T-helper 2 cell treated with Interferon-gamma antibody and Interleukin-4, amounts not matched to agents 5 μg/mL and 100 μg/mL, for 36 hours (primary cell): ENCODE results near the gene GTF2A1.

Experiments used
- DNase-seq: peaks from one replicate; pipeline ENCODE4 v3.0.0; 2021; ENCODE audit warnings: low spot score
- H3K27ac Mint-ChIP-seq: one replicate; pipeline ENCODE4 v1.8.0; 2021; ENCODE audit warnings: mild to moderate bottlenecking, mixed read lengths
- H3K27me3 Mint-ChIP-seq: one replicate; pipeline ENCODE4 v1.8.0; 2021; ENCODE audit warnings: low read depth, mixed read lengths
- H3K36me3 Mint-ChIP-seq: one replicate; pipeline ENCODE4 v1.8.0; 2021; ENCODE audit warnings: low read depth, mixed read lengths
- H3K4me1 Mint-ChIP-seq: one replicate; pipeline ENCODE4 v1.8.0; 2021; ENCODE audit warnings: low read depth, mixed read lengths
- H3K4me3 Mint-ChIP-seq: one replicate; pipeline ENCODE4 v1.8.0; 2022; ENCODE audit warnings: mild to moderate bottlenecking, moderate library complexity, mixed read lengths
- H3K9me3 Mint-ChIP-seq: one replicate; pipeline ENCODE4 v1.8.0; 2021; ENCODE audit warnings: mixed read lengths

Gene GTF2A1

DNA sequence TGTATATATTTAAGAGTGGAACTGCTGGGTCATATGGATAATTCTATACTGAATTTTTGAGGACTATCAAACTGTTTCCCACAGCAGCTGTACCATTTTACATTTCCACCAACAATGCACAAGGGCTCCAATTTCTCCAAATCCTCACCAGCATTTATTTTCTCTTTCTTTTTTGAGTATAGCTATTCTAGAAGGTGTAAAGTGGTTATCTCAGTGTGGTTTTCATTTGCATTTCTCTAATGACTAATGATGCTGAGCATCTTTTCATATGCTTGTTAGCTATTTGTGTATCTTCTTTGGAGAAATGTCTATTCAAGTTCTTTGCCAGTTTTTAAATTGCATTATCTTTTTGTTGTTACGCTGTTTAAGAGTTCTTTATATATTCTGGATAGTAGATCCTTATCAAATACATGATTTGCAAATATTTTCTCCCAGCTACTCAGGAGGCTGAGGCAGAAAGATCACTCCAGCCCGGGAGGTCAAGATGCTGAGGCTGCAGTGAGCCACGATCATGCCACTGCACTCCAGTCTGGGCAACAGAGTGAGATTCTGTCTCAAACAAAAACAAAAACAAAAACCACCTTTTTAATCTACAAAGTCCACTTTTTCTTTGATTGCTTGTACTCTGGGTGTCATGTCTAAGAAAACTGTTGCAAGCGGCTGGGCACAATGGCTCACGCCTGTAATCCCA lies 32.8 kb downstream of the GTF2A1 start:
- H3K36me3 Mint-ChIP-seq: peaks cover 52% of the 10 kb centered on the region
- no peaks in the 10 kb centered on the region for H3K27me3 Mint-ChIP-seq

DNA sequence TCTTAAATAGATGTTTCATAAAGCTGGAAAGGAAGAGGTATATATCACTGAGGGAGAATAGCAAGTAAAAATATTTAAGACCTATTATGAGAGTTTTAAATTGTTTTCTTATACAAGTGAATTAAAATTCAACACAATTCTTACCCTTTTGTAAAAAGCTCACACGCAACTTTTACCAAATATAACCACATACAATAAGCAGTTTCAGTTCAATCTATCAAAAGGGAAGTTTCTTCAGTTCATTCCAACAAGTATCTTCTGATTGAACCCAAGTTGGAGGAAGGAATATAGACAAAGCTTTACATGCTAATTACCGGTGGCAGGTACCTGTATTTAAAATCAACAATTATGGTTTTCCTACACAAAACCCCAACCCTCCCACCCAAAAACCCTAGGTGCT lies 41.1 kb downstream of the GTF2A1 start:
- no peaks in the 10 kb centered on the region for H3K9me3 Mint-ChIP-seq
- peaks cover 50% of the 10 kb centered on the region for H3K36me3 Mint-ChIP-seq
- no peak for DNase-seq
- no peak overlapping the region for H3K27ac Mint-ChIP-seq
- no peak overlapping the region for H3K4me3 Mint-ChIP-seq
- peaks cover 35% of the 10 kb centered on the region for H3K4me1 Mint-ChIP-seq
- no peaks in the 10 kb centered on the region for H3K27me3 Mint-ChIP-seq

More for the DNA sequence above, 32.8 kb downstream of the GTF2A1 start:
- H3K4me1 Mint-ChIP-seq: peaks cover 36% of the 10 kb centered on the region
- no peaks in the 10 kb centered on the region for H3K9me3 Mint-ChIP-seq
- H3K27ac Mint-ChIP-seq: peak overlapping the region; percentile 32
- peak overlapping the region; percentile 33 for H3K4me3 Mint-ChIP-seq
- DNase-seq: no peak

DNA sequence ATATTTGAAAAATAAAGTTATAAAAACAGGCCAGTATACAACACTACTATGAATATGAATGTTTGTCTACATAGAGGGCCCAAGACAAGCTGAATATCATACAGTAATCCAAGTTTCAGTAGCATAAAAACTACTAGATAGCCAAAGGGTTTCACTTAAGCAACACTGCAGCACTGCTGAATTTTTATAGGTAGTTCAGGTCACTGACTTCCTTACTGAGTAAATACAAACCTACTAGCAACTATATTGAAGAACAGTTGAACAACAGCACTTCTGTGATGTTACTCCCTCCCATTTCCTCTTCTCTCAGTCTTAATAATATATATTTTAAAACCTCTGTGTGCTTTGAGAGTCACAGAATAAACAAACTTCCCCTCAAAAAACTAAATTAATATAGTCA lies 42.7 kb downstream of the GTF2A1 start:
- no peaks in the 10 kb centered on the region for H3K9me3 Mint-ChIP-seq
- H3K36me3 Mint-ChIP-seq: peaks cover 40% of the 10 kb centered on the region
- no peaks in the 10 kb centered on the region for H3K27me3 Mint-ChIP-seq
- H3K27ac Mint-ChIP-seq: no peak overlapping the region
- DNase-seq: no peak
- H3K4me1 Mint-ChIP-seq: peaks cover 34% of the 10 kb centered on the region
- no peak overlapping the region for H3K4me3 Mint-ChIP-seq

DNA sequence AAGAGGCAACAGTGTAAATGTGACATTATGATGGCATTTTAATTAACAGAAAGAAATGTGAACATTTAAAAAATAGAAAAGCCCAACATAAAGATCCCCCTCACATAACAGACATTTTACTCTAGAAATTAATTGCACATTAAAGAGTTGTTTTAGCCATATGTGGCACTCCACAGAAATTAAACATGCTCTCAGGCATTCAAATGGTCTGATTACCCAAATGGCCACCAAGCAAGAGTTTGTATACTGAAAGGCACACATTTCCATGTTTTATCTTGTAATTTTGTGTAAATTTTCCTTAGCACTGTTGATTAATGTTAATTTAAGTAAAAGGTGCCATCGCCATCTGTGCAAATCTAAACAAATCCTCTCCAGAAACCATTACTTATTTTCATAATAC lies 43.5 kb downstream of the GTF2A1 start:
- Mint-ChIP-seq H3K27ac (no peak overlapping the region), H3K4me1 (peaks cover 35% of the 10 kb centered on the region), H3K9me3 (no peaks in the 10 kb centered on the region), H3K36me3 (peaks cover 34% of the 10 kb centered on the region), H3K27me3 (no peaks in the 10 kb centered on the region), H3K4me3 (peak overlapping the region; percentile 42)
- DNase-seq: no peak

DNA sequence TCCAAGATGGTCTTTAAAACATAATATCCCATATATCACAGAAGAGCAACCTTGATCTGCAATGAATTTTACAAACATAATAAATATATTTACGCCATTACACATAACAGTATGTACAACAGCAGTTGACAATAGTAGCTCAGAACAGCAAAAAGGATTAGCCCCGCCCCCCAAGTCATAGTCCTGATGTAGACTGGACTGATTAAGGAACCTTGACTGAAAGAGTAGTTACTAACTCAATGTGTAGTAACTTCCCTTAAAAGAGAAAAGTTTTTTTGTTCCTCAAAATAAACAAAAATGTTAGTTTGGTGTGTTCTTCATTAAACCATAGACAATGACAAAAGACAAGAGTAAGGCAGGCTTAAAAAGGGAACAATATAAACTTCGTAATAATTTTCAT lies 44.5 kb downstream of the GTF2A1 start:
- H3K27me3 Mint-ChIP-seq: no peaks in the 10 kb centered on the region
- no peak overlapping the region for H3K27ac Mint-ChIP-seq
- H3K36me3 Mint-ChIP-seq: peaks cover 27% of the 10 kb centered on the region
- H3K9me3 Mint-ChIP-seq: no peaks in the 10 kb centered on the region
- no peak overlapping the region for H3K4me3 Mint-ChIP-seq
- DNase-seq: no peak
- peaks cover 43% of the 10 kb centered on the region for H3K4me1 Mint-ChIP-seq

DNA sequence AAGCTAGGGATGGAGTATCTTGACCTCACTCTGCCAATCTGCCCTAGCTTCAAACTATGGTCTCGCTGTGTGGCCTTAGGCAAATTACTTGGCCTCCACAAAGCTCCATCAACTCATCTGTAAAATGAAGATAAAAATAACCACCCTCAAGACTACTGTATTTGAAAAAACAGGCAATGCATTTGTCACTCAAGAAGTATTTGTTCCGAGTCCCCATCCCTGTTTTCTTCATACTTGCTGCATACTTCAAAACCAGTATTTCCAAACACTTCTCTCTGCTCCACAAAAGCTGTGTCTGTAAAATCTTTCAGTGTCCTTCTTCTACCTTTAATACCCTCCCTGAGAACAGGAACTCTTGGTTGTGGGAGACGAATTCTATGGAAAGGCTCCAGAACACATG lies 47.9 kb downstream of the GTF2A1 start:
- Mint-ChIP-seq H3K27ac (no peak overlapping the region), H3K27me3 (no peaks in the 10 kb centered on the region)

DNA sequence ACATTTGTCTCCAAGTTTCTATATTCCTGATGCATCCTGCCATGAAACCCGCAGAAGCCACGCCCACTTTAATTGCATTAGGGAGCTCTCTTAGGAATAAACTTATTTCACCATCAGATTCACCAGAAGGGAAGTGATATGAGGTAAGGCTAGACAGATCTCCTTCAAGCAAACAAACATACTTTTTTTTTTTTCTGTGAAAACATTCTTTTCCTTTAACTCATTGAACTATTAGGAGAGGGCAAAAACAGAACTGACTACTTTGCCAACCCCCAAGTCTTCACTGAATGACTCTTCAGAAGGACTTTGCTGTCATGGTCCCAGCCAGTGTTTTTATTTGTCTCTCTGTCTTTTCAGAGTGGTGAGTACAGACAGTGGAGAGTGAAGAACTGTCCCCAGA lies 48.4 kb downstream of the GTF2A1 start:
- Mint-ChIP-seq H3K9me3 (no peaks in the 10 kb centered on the region), H3K27ac (no peak overlapping the region), H3K4me1 (peaks cover 49% of the 10 kb centered on the region), H3K36me3 (peaks cover 8% of the 10 kb centered on the region), H3K4me3 (peak overlapping the region; percentile 48), H3K27me3 (no peaks in the 10 kb centered on the region)
- DNase-seq: no peak

More for the DNA sequence above, 47.9 kb downstream of the GTF2A1 start:
- no peaks in the 10 kb centered on the region for H3K9me3 Mint-ChIP-seq
- no peak for DNase-seq
- H3K4me3 Mint-ChIP-seq: no peak overlapping the region
- peaks cover 8% of the 10 kb centered on the region for H3K36me3 Mint-ChIP-seq
- H3K4me1 Mint-ChIP-seq: peaks cover 54% of the 10 kb centered on the region

DNA sequence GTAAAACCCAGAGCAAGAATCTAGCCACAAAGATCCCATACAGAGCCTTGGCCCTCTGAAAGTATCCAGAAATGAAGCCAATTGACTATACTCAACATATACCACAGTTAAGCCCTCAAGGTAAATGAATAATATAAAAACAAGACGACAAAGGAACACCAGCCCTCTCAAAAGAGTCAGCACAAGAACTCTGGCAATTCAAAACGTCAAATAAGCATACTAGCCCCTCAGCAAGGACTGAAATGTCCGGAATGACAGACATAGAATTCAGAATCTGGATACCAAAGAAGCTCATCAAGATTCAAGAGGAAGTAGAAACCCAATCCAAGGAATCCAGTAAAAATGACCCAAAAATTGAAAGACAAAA lies 49.9 kb downstream of the GTF2A1 start:
- Mint-ChIP-seq H3K27ac (peak overlapping the region; percentile 96), H3K36me3 (peaks cover 5% of the 10 kb centered on the region), H3K27me3 (no peaks in the 10 kb centered on the region), H3K9me3 (no peaks in the 10 kb centered on the region), H3K4me1 (peaks cover 39% of the 10 kb centered on the region), H3K4me3 (peak overlapping the region; percentile 87)
- DNase-seq: no peak

DNA sequence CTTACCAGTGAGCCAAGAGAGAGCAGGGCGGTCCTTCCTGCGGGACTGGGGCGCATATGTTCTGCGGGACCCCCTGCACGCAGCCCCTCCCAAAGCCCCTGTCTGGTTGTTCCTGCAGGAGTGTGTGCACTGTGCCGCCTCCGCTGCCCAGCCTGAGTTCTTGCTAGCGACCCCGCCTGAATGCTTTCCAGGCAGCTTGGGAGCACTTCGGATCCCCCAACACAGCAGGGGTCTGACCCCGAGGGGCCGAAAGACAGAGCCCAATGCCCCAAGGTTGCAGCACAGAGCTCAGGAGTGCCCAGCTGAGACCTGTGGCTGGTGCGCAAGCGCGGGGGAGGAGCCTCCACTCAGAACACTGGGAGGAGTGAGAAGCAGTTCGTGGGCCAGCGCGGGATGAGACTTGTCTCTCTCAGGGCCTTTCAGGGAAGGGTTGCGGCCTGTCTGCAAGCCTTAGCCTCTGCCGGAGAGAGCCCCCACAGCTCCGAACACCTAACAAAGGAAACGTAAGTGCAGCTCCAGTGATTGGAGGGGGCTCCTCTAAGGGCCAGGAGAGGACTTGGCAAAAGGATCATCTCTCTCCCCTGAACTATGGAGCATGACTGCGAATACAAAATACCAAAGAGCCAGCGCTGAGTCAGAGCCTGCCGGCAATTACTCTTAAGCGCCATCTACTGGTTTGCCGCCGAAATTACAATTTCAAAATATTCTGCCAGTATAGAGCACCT lies 50.5 kb downstream of the GTF2A1 start:
- Mint-ChIP-seq H3K9me3 (no peaks in the 10 kb centered on the region), H3K4me3 (peak overlapping the region; percentile 87), H3K27me3 (no peaks in the 10 kb centered on the region), H3K4me1 (peaks cover 40% of the 10 kb centered on the region), H3K36me3 (peaks cover 5% of the 10 kb centered on the region), H3K27ac (peak overlapping the region; percentile 96)
- DNase-seq: peak; percentile 86

DNA sequence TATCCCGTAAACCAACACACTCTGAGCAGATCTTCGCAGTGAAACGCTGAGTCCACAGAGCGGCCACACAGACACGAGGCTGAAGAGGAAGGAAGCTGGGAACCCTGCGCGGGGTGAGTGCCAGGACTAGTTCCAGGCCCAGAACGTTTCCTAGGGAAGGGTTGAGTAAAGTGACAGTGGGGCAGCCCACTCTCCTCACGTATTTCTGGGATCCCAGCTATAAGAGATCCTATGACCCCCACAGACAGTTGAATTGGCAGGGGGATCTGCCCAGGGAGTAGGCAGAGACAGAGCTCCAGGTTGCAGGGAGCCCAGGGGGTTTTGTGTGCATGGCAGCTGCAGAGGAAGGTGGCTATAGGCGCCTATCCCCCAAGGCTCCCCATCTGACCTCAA lies 51.1 kb downstream of the GTF2A1 start:
- Mint-ChIP-seq H3K4me1 (peaks cover 43% of the 10 kb centered on the region), H3K36me3 (peaks cover 2% of the 10 kb centered on the region), H3K27ac (peak overlapping the region; percentile 96), H3K4me3 (peak overlapping the region; percentile 87), H3K9me3 (no peaks in the 10 kb centered on the region), H3K27me3 (no peaks in the 10 kb centered on the region)
- DNase-seq: no peak

DNA sequence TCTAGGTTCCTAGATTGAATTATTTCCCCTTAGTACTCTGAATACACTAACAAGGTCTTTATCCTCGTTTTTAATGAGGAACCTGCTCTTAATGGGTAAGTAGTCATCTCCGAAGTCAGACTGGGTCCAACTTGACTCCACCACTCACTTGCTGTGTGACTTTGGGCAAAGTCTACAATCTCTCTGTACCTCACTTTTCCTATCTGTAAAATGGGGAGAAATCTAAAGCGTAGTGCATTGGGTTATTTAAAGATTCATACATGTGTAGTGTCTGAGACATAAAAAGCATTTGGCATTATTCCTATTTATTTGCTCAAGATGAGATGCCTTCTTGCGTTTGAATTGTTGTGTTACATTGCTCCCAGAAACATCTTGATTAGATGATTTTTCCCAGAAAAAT lies 51.5 kb downstream of the GTF2A1 start:
- H3K4me3 Mint-ChIP-seq: peak overlapping the region; percentile 87
- no peak for DNase-seq
- H3K27me3 Mint-ChIP-seq: no peaks in the 10 kb centered on the region
- no peaks in the 10 kb centered on the region for H3K36me3 Mint-ChIP-seq
- no peaks in the 10 kb centered on the region for H3K9me3 Mint-ChIP-seq
- peaks cover 46% of the 10 kb centered on the region for H3K4me1 Mint-ChIP-seq
- H3K27ac Mint-ChIP-seq: peak overlapping the region; percentile 96

DNA sequence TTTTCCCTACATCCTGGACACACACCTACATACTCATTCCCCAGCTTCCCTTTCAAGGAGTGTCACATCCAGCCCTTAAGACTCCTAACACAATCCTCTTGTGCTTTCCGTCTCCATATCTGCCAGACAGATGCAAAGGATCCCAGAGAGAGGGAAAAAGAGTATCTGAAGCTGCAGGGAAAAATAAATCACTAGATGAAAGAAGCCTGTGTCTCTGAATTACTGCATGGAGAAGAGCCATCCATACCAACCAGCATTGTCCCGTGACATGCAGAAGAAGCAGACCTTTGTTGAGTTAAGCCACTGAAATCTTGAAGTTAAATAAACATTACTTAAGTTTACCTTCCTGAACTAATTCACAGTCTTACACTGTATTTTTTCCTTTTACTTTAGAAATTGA lies 54.6 kb downstream of the GTF2A1 start:
- H3K27me3 Mint-ChIP-seq: no peaks in the 10 kb centered on the region
- no peaks in the 10 kb centered on the region for H3K9me3 Mint-ChIP-seq
- no peak overlapping the region for H3K4me3 Mint-ChIP-seq
- no peak overlapping the region for H3K27ac Mint-ChIP-seq
- H3K36me3 Mint-ChIP-seq: no peaks in the 10 kb centered on the region
- DNase-seq: no peak
- peaks cover 32% of the 10 kb centered on the region for H3K4me1 Mint-ChIP-seq

DNA sequence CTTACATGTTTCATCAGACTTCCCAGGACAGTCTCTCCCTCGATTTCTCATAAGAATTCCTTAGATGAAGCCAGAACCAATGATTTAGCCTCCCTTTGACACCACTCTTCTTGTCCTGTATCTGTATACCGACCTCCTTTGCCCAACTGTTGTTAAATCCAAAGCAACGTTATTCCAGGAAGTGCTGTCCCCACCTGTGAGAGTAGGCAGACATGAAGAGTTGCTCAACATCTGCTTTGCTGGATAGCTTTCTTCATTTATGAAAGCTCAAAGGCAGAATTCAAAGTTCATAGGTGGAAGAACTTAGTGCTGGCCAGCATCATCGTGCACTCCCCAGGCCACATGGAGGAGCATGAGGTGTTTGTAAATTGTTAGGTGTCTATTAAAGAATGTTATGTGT lies 55.6 kb downstream of the GTF2A1 start:
- Mint-ChIP-seq H3K9me3 (no peaks in the 10 kb centered on the region), H3K4me1 (peaks cover 27% of the 10 kb centered on the region), H3K36me3 (no peaks in the 10 kb centered on the region), H3K27ac (peak overlapping the region; percentile 14), H3K4me3 (no peak overlapping the region), H3K27me3 (no peaks in the 10 kb centered on the region)
- DNase-seq: no peak

DNA sequence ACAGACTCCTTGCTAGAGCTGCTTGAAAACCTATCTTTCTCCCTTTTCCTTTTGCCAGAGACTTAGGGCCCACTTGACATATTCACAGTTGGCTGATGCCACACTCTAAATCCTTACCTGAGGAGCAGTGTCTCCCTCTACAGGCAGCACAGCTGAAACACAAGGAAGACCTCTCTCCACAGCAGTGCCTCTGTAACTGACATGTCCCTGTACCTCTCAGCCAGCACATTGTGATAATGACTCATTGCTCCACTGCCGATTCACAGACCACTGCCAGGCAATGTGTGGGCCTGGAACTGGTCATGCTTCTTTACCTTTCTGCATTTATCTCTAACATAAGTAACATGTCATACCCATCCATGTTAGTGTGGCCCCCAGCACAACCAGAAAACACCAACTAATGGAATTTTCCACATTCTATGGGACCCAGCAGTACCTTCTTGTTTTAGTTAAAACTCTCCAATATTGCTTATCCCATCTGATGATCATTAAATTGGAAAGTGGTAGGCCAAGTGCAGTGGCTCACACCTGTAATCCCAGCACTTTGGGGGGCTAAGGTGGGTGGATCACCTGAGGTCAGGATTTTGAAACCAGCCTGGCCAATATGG lies 56.5 kb downstream of the GTF2A1 start:
- Mint-ChIP-seq H3K36me3 (no peaks in the 10 kb centered on the region), H3K27ac (no peak overlapping the region), H3K27me3 (no peaks in the 10 kb centered on the region), H3K4me1 (peaks cover 19% of the 10 kb centered on the region), H3K4me3 (no peak overlapping the region), H3K9me3 (no peaks in the 10 kb centered on the region)
- peak; percentile 77 for DNase-seq
